NCI-H748 (cell line): ENCODE data around the gene OCA2.
A peak's percentile ranks its signal among the peaks of the same experiment; 100 is the strongest.

Experiments
- DNase-seq: peaks from one replicate; lab custom pipeline; 2025; ENCODE audit not compliant: unreplicated experiment; lab: John Stamatoyannopoulos, UW

The OCA2 gene

GRCh38 chr15:27826411-27826810 lies 272.7 kb downstream of the OCA2 start:
- DNase-seq, result no peak

- DNase-seq, result no peak
These were observed 274.2 kb downstream of the OCA2 start for GRCh38 chr15:27824841-27825422.

- no peak for DNase-seq
These were observed 277.8 kb downstream of the OCA2 start for GRCh38 chr15:27821273-27821672.

- DNase-seq, result no peak
These were observed 278.4 kb downstream of the OCA2 start for GRCh38 chr15:27820722-27821121.

GRCh38 chr15:27820232-27820631 lies 278.9 kb downstream of the OCA2 start:
- no peak for DNase-seq

- no peak for DNase-seq
These were observed 281.9 kb downstream of the OCA2 start for GRCh38 chr15:27817258-27817657.

GRCh38 chr15:27816790-27817189 lies 282.3 kb downstream of the OCA2 start:
- DNase-seq, result no peak

- no peak for DNase-seq
These were observed 284.1 kb downstream of the OCA2 start for GRCh38 chr15:27815035-27815434.

GRCh38 chr15:27813139-27813538 lies 286.0 kb downstream of the OCA2 start:
- DNase-seq, result no peak

- DNase-seq, result no peak
These were observed 290.9 kb downstream of the OCA2 start for GRCh38 chr15:27808182-27808581.

- no peak for DNase-seq
These were observed 291.8 kb downstream of the OCA2 start for GRCh38 chr15:27807335-27807734.

GRCh38 chr15:27806396-27806795 lies 292.7 kb downstream of the OCA2 start:
- DNase-seq, result no peak

GRCh38 chr15:27805261-27806220 lies 293.6 kb downstream of the OCA2 start:
- no peak for DNase-seq

- no peak for DNase-seq
These were observed 294.4 kb downstream of the OCA2 start for GRCh38 chr15:27804569-27805260.

- DNase-seq, result no peak
These were observed 300.3 kb downstream of the OCA2 start for GRCh38 chr15:27798807-27799206.

- DNase-seq, result peak; percentile 63
These were observed 301.4 kb downstream of the OCA2 start for GRCh38 chr15:27797765-27798164.

GRCh38 chr15:27796405-27797320 lies 302.5 kb downstream of the OCA2 start:
- DNase-seq, result peak; percentile 82

GRCh38 chr15:27792756-27793264 lies 306.3 kb downstream of the OCA2 start:
- no peak for DNase-seq

GRCh38 chr15:27790270-27790669 lies 308.8 kb downstream of the OCA2 start:
- no peak for DNase-seq

- DNase-seq, result no peak
These were observed 311.2 kb downstream of the OCA2 start for GRCh38 chr15:27787931-27788330.

- DNase-seq, result peak; percentile 36
These were observed 315.0 kb downstream of the OCA2 start for GRCh38 chr15:27784107-27784506.
